HG03565 (cell line): ENCODE measurements around the gene YARS1.

ENCODE experiments used
- ATAC-seq: cut with Tn5 transposase; IDR thresholded peaks from one replicate; pipeline ENCODE4 v1.9.1; 2021; ENCODE audit warnings: mild to moderate bottlenecking, moderate library complexity; ENCODE audit not compliant: unreplicated experiment

YARS1 gene

DNA sequence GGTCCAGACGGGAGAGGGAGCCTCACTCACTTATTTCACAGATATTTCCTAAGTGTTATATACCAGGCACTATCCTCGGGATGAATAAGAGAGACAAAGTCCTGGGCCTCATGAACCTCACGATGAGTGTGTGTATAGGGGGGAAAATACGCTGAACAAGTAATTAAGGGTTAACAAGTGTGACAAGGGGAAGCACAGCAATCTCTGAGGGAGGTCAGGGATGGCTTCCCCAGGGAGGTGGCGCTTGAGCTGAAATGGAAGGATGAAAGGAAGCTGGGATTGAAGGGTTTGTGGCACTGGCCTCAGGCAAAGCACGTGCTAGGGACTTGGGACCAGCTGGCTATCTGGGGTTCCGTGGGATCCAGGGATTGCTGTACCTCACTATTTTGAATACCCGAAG is 68.2 kb downstream of the YARS1 start:
- ATAC-seq: no peak

- no peak for ATAC-seq
Observed at GRCh38 chr1:32748348-32748747, 68.8 kb downstream of the YARS1 start.

DNA sequence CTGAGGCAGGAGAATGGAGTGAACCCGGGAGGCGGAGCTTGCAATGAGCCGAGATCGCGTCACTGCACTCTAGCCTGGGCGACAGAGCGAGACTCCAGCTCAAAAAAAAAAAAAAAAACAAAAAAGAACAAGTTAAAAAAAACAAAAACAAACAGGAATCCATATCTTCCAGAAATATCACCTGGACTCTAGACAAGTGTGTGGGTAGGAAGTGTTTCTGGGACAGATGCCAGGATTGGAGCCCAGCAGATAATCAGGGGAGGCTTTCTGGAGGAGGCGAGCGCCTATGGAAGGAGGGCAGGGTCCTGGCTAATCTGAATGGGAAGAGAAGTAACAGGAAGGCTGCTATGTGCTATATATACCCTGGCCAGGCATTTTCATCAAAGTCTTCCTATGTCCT is 71.0 kb downstream of the YARS1 start:
- ATAC-seq: no peak

DNA sequence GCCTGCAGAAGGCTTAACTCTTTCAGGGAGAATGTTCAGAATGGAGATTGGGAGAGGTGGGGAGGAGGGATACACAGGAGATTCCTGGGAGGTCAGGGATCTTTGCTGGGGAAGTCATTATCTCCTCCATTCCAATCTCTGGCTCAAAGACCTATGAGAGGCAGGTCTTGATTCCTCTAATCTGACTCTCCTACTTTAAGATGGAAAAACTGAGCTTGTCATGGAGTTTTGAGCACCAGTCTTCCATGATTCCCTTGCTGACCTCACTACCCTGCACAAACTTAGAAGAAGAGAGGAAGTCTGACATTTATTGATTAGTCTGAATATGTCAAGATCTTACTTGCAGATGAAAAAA is 73.1 kb downstream of the YARS1 start:
- no peak for ATAC-seq

- ATAC-seq: no peak
Observed at GRCh38 chr1:32743380-32744070, 73.6 kb downstream of the YARS1 start.

DNA sequence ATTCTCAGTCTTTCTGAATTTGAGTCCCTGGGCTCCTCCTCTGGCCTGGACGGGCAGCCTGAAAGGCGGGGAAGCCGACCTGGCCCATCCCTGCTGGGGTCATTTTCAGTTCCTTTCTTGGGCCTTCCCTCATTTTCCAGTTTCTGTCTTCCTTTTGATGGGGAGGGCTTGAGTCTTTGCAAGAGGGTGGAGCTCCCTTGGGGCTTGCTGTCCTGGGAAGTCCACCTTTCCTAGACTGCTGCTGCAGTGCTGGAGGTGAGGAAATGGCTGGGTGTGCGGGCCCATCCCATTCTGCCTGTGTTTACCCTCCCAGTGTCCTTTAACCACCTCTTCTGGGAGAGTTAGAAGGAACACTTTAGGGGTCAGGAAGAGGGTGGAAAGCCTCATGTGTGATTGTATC is 74.2 kb downstream of the YARS1 start:
- ATAC-seq: no peak

DNA sequence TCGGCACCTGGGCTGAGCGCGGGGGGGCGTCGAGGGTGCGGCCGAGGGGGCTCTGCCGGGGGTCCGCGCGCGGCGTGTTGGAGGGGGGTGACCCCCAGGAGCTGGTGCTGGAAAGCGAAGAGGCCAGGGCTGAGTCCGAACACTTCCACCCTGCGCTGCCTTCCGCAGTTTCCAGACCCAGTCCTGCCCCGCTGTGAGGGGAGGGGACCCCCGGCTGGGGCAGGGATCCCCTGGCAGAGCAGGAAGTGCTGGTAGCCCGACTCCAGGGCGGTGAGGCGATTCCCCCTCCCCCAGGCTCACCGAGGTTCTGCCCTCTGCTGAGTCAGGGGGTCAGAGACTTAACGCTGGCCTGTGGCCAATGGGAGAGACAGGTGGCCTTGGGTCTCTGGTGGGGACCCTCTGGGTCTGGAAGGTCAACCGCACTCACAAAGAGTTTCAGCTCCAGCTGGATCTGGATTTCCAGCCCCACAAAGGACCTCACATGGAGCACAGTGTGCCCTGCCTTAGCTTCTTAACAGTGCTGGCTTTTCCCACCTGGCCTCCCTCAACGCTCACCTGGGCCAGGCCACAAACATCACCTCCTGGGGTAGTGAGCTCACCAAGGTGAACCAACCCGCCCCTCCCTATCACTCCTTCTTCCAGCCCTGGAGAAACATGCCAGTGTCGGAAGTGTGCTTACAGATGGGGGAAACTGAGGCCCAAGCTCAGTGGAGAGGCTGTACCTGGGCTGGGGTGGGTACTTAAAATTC is 74.8 kb downstream of the YARS1 start:
- ATAC-seq: no peak

GRCh38 chr1:32741413-32742198 is 75.6 kb downstream of the YARS1 start:
- no peak for ATAC-seq

- no peak for ATAC-seq
Observed at GRCh38 chr1:32741059-32741412, 76.1 kb downstream of the YARS1 start.

DNA sequence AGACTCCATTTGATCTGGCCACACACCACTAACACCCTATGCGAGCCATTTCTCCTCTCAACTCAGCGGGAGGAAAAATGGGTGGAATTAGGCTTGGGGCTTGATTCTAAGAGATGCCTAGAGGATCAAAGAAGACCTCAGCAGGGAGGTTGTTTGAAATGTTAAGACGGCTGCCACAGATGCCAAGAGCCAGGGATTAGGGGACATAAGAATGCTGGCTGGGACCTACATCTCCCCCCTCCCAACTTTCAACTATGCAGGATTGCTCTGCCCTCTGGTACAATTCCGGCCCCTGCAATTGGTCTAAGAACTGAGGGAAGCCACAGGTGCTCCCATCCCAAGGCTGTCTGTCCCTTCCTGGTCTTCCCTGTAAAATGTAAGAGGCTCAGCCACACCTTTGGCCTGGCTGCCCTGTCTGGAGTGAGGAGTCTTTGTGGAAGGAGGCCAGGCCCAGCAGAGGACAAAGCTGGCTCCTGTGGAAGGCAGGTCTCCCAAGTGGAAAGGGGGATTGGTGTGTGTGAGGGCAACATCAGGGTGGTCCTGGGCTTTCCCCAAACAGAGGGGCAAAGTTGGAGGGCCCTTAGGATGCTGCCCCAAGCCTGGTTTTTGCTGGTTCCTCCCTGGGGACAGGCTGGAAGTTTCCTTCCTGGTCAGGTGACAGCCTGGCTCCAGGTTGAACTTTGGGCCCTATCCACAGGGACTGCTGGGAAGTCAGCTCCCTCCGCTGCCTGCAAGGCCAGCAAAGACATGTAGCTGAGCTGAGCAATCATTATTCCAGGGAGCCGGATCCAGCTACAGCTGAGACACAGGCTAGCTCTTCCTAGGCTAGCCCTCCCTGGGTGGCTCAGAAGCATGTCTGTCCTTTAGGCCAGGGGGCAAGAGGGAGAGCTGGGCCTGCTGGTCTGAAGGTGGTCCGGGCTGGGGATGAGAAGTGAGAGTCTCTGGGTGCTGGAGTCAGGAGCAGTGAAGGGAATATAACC is 80.1 kb downstream of the YARS1 start:
- no peak for ATAC-seq

- no peak for ATAC-seq
Observed at GRCh38 chr1:32733582-32734321, 83.4 kb downstream of the YARS1 start.

- ATAC-seq: no peak
Observed at GRCh38 chr1:32729254-32730046, 87.7 kb downstream of the YARS1 start.

DNA sequence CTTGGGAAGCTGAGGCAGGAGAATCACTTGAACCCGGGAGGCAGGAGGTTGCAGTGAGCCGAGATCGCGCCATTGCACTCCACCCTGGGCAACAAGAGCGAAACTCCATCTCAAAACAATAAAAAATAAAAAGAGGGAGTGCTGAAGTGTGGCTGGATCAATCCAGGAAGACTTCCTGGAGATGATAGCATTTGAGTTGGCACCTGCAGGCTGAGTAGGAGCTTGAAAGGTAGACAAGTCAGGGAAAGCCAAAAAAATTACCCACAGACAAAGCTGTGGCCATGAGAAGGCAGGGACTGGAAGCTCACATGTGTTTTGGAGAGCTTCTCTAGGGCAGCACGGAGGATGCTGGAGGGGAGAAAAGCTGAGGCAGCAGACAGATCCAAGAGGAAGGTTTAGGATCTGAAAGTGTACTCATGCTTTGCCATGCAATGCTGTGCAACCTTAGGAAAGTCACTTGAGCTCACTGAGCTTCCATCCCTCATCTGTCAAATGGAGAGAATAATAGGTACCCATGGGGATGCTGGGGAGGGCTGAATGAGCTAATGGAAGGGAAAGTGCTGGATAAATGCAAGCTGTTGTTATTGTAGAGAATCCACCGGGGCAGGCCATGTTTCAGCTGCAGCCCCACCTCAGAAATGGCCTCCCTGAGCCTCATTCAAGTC is 88.6 kb downstream of the YARS1 start:
- no peak for ATAC-seq

DNA sequence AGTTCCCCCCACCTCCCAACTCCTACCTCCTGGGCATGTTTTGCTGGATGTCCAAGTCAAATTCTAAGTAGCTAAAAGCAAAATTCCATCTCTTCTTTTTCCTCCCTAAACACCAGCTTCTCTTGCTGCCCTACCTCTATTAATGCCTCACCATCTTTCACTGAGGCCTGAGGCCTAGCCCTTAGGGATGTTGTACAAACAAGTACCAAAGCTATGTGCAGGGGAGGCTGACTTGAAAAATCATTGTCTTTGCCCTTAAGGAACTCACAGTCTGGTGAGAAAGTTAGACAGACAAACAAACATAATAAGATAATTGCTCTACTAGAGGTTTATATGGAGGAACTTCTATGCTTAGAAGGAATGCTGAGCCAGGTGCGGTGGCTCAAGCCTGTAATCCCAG is 89.3 kb downstream of the YARS1 start:
- ATAC-seq: no peak

DNA sequence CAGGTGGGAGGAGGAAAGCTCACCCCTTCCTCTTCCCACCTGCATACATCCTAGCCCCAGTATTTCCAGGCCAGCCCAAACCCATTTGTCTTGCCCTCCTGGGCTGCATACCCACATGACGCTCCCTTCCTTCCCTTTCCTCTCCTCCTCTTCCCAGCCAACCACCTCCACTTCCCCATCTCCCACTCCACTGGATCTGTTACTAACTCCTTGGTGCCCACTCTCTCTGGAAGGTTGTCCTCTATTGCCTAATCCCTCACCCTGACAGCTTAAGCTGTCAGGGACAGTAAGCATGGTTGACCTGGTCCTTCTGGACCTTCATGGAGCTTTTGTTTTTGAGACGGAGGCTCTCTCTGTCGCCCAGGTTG is 91.6 kb downstream of the YARS1 start:
- ATAC-seq: no peak
